NK-92 treated with Interleukin-12 subunit alpha and Interleukin-12 subunit beta, amount 100 ng/mL, for 24 hours (cell line): ENCODE results near the gene NDRG2.

Experiments
- DNase-seq: peaks from one replicate; lab custom pipeline; 2025; lab: John Stamatoyannopoulos, UW

The NDRG2 gene

DNA sequence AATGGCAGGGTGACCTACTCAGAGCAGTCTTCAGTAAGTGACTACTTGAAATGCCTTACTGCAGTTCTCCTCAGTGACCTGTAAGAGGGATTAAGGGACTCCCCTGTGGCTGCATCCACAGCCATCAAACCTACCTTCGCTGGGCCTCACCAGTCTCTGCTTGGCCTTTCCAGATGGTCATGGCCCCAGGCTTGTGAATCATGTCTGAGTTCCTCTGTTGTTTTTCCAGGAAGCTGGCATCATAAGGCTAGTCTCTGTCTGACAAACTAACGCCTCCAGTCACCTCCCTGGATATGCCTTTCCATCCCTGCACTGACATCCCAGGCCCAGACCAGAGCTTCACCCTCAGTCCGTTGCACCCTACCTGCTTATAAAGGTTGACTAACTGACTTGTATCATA is 55.5 kb downstream of the NDRG2 start:
- DNase-seq = no peak
